ENCODE measurements around the gene FCAMR. TPM values are rescaled to one million over a fixed set of nuclear protein-coding genes. Genes with fewer than 3 reads are reported as not detected.

FCAMR gene
- total and polyA plus RNA-seq, 2 donors (not counting 1 experiment from before 2014, with no cell fraction given), result not detected

- Mint-ChIP-seq H3K27me3 (no peaks in the 10 kb centered on the region), H3K4me1 (peaks cover 91% of the 10 kb centered on the region), H3K9me3 (ENCODE audit: insufficient read depth) (no peaks in the 10 kb centered on the region), H3K27ac (peak overlapping the region; percentile 87), H3K4me3 (no peak overlapping the region)
- Histone ChIP-seq H3K4me3 (ENCODE audit: control extremely low read depth in 1 of 5, extremely low read depth in 1 of 5, insufficient read depth in 1 of 5, low read depth in 2 of 5, low read length in 4 of 5) (peak overlapping the region in 4 of 5 experiments; percentile 4 to 99 (median 76)), H3K27me3 (replicated peaks in 1 of 4; ENCODE audit: control extremely low read depth in 1 of 4, control insufficient read depth in 3 of 4, insufficient read depth in 4 of 4, low read length in 3 of 4) (no peaks in the 10 kb centered on the region), H3K79me2 (ENCODE audit: control insufficient read depth, insufficient read depth, low read length) (peaks cover 98% of the 10 kb centered on the region), H3K9ac (ENCODE audit: low read length) (peak overlapping the region; percentile 96), H3K4me1 (ENCODE audit: control insufficient read depth in 2 of 2, insufficient read depth in 2 of 2, low read length in 2 of 2) (peaks cover 89 to 94% of the 10 kb centered on the region in 2 donors), H2AFZ (ENCODE audit: insufficient read depth, low read depth, low read length, poor library complexity, severe bottlenecking) (no peak overlapping the region), H3K4me2 (replicated peaks; ENCODE audit: low read depth, low read length, poor library complexity, severe bottlenecking) (peak overlapping the region; percentile 81), H3K9me3 (ENCODE audit: control extremely low read depth in 1 of 3, control insufficient read depth in 2 of 3, insufficient read depth in 1 of 3, low read length in 2 of 3) (no peaks in the 10 kb centered on the region), H4K20me1 (ENCODE audit: control insufficient read depth, insufficient read depth, low read length, poor library complexity, severe bottlenecking) (peaks cover 100% of the 10 kb centered on the region), H3K36me3 (replicated peaks in 1 of 2; ENCODE audit: control extremely low read depth in 1 of 2, control insufficient read depth in 1 of 2, extremely low read depth in 1 of 2, insufficient read depth in 2 of 2, low read length in 1 of 2) (peaks cover 8 to 93% of the 10 kb centered on the region in 2 experiments), H3K27ac (ENCODE audit: low read length in 2 of 2) (peak overlapping the region; percentile 34 to 88)
- CTCF ChIA-PET, result interaction anchor here (0.6 to 13.0 kb wide), 14 partner anchors 7 to 314 kb away, joined by 3 to 723 read pairs (median 29); partner anchors contain the start of genes FCMR and IL20
- TF ChIP-seq CTCF (IDR thresholded peaks at IDR 0.05) (no peak), EZH2 (IDR thresholded peaks at IDR 0.05; ENCODE audit: borderline replicate concordance, insufficient read depth, low read depth, low read length, poor library complexity, severe bottlenecking) (no peak)
- ATAC-seq (ENCODE audit: low read depth) (no peak), DNase-seq (no peak)
- intact Hi-C loops (cut with micrococcal nuclease), result loop anchor here (10.0 kb wide), 1 partner anchor 439 kb away; the partner anchor contains the start of gene IKBKE
- POLR2A ChIA-PET, result interaction anchor here (0.7 to 8.6 kb wide), 6 partner anchors 8 to 60 kb away, joined by 3 to 69 read pairs (median 11); partner anchors contain the start of gene FCMR
- 92% methylated on average over 2 of the region's 12 CpGs for WGBS (ENCODE audit: insufficient coverage)
Measured at GRCh38 chr1:206913766-206914537, 56.3 kb downstream of the FCAMR start.
